GM23338 (cell line): ENCODE data around the gene RUBCN.

Experiments
- CREB1 ChIP-seq: fragments of 250-450 bp; sonication (Bioruptor Pico); IDR thresholded peaks from 2 replicates; pipeline ENCODE4 v1.5.0; 2020; ENCODE audit warnings: low read depth, mild to moderate bottlenecking, moderate library complexity
- EZH2 ChIP-seq: fragments of 200-600 bp; sonication (generic); IDR thresholded peaks from one replicate; pipeline ENCODE4 v1.8.0; 2017; ENCODE audit warnings: antibody characterized with exemption, mild to moderate bottlenecking, low read depth; ENCODE audit not compliant: unreplicated experiment
- POLR2AphosphoS5 ChIP-seq: IDR thresholded peaks from 2 replicates; pipeline ENCODE4 v1.6.1; 2016; ENCODE audit warnings: antibody characterized with exemption, low read depth
- ZNF331 ChIP-seq: fragments of 250-450 bp; sonication (Bioruptor Pico); IDR thresholded peaks from 2 replicates; pipeline ENCODE4 v1.5.0; 2020; ENCODE audit warnings: low read depth, mild to moderate bottlenecking, moderate library complexity
- TF ChIP-seq, protein P1 (sequence below), 2 experiments: fragments of 200-600 bp in 1 of 2; sonication (generic) in 1 of 2; conservative IDR thresholded peaks; 2 replicates each; pipeline versions ENCODE4 v1.5.1 to v1.6.1; 2016 to 2017; ENCODE audit warnings: antibody characterized with exemption in 2 of 2, low read depth in 2 of 2, mild to moderate bottlenecking in 2 of 2, moderate library complexity in 1 of 2

DNA sequence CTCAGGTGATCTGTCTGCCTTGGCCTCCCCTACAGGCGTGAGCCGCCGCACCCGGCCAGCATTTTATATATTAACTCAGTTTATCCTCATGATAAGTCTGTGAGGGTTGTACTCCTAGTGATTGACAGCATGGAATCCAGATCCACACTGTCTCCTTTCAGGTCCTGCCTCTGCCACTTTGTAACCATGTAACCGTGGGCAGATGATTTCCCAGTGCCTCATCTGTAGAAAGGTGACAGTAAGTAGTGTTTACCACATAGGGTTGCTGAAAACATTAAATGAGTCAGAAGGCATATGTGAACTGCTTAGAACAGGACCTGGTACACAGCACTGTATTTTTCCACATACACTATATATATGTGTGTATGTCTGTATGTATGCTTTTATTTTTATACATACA lies 15.4 kb upstream of the RUBCN start:
- TF ChIP-seq, protein P1, sequence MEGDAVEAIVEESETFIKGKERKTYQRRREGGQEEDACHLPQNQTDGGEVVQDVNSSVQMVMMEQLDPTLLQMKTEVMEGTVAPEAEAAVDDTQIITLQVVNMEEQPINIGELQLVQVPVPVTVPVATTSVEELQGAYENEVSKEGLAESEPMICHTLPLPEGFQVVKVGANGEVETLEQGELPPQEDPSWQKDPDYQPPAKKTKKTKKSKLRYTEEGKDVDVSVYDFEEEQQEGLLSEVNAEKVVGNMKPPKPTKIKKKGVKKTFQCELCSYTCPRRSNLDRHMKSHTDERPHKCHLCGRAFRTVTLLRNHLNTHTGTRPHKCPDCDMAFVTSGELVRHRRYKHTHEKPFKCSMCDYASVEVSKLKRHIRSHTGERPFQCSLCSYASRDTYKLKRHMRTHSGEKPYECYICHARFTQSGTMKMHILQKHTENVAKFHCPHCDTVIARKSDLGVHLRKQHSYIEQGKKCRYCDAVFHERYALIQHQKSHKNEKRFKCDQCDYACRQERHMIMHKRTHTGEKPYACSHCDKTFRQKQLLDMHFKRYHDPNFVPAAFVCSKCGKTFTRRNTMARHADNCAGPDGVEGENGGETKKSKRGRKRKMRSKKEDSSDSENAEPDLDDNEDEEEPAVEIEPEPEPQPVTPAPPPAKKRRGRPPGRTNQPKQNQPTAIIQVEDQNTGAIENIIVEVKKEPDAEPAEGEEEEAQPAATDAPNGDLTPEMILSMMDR (conservative IDR thresholded peaks at IDR 0.05; ENCODE audit: low read depth in 2 of 2): no peak
- TF ChIP-seq ZNF331 (CRISPR knock-in tag) (no peak), EZH2 (no peak), POLR2AphosphoS5 (no peak), CREB1 (CRISPR knock-in tag) (no peak)
